ENCODE results near the gene TMEM175.

TMEM175 gene
- 30.4 to 35.6 (median 32.4) reads per million in 3 donors for total RNA-seq

GRCh38 chr4:931960-932712 lies at the start of gene TMEM175, which contains the start of gene GAK:
TSS of gene TMEM175 (plus strand) at chr4:932460. CDS start at chr4:947740, 15,280 bp downstream.
TSS of gene GAK (minus strand) at chr4:932316. CDS start at chr4:932187, 129 bp downstream.
- H3K27me3 ChIP-seq (replicated peaks; ENCODE audit: control insufficient read depth, insufficient read depth, low read length, poor library complexity, severe bottlenecking): no peaks in the 10 kb centered on the region
- no peaks in the 10 kb centered on the region for H3K9me3 ChIP-seq (ENCODE audit: control insufficient read depth, low read length)
- H3K36me3 ChIP-seq (ENCODE audit: control insufficient read depth, insufficient read depth, low read length): no peaks in the 10 kb centered on the region
- DNase-seq: peak; percentile 94 to 95 (median 94)
- peak within 1 kb of the TSS; percentile 92 for H3K27ac ChIP-seq (ENCODE audit: insufficient read depth, low read length, poor library complexity, severe bottlenecking)
- peaks cover 22% of the 10 kb centered on the region for H3K4me1 ChIP-seq (ENCODE audit: control insufficient read depth, insufficient read depth, low read length, poor library complexity, severe bottlenecking)
- H3K4me3 ChIP-seq (ENCODE audit: insufficient read depth, low read depth, low read length, poor library complexity, severe bottlenecking): peak within 1 kb of the TSS; percentile 99

- Histone ChIP-seq H3K9me3 (ENCODE audit: control insufficient read depth, low read length) (no peaks in the 10 kb centered on the region), H3K36me3 (ENCODE audit: control insufficient read depth, insufficient read depth, low read length) (peaks cover 24% of the 10 kb centered on the region), H3K4me1 (ENCODE audit: control insufficient read depth, insufficient read depth, low read length, poor library complexity, severe bottlenecking) (peaks cover 7% of the 10 kb centered on the region), H3K4me3 (ENCODE audit: insufficient read depth, low read depth, low read length, poor library complexity, severe bottlenecking) (no peak overlapping the region), H3K27ac (ENCODE audit: insufficient read depth, low read length, poor library complexity, severe bottlenecking) (no peak overlapping the region), H3K27me3 (replicated peaks; ENCODE audit: control insufficient read depth, insufficient read depth, low read length, poor library complexity, severe bottlenecking) (no peaks in the 10 kb centered on the region)
- DNase-seq: no peak
Observed at GRCh38 chr4:882646-883045, 49.6 kb upstream of the TMEM175 start.

- H3K36me3 ChIP-seq (ENCODE audit: control insufficient read depth, insufficient read depth, low read length): peaks cover 33% of the 10 kb centered on the region
- no peak overlapping the region for H3K27ac ChIP-seq (ENCODE audit: insufficient read depth, low read length, poor library complexity, severe bottlenecking)
- no peak overlapping the region for H3K4me3 ChIP-seq (ENCODE audit: insufficient read depth, low read depth, low read length, poor library complexity, severe bottlenecking)
- H3K9me3 ChIP-seq (ENCODE audit: control insufficient read depth, low read length): no peaks in the 10 kb centered on the region
- H3K27me3 ChIP-seq (replicated peaks; ENCODE audit: control insufficient read depth, insufficient read depth, low read length, poor library complexity, severe bottlenecking): no peaks in the 10 kb centered on the region
- H3K4me1 ChIP-seq (ENCODE audit: control insufficient read depth, insufficient read depth, low read length, poor library complexity, severe bottlenecking): peaks cover 6% of the 10 kb centered on the region
- DNase-seq: no peak
Observed at GRCh38 chr4:883377-884095, 48.7 kb upstream of the TMEM175 start.

GRCh38 chr4:884259-884658 lies 48.0 kb upstream of the TMEM175 start:
- H3K36me3 ChIP-seq (ENCODE audit: control insufficient read depth, insufficient read depth, low read length): peaks cover 40% of the 10 kb centered on the region
- H3K9me3 ChIP-seq (ENCODE audit: control insufficient read depth, low read length): no peaks in the 10 kb centered on the region
- DNase-seq: no peak
- H3K27me3 ChIP-seq (replicated peaks; ENCODE audit: control insufficient read depth, insufficient read depth, low read length, poor library complexity, severe bottlenecking): no peaks in the 10 kb centered on the region
- H3K4me3 ChIP-seq (ENCODE audit: insufficient read depth, low read depth, low read length, poor library complexity, severe bottlenecking): no peak overlapping the region
- no peak overlapping the region for H3K27ac ChIP-seq (ENCODE audit: insufficient read depth, low read length, poor library complexity, severe bottlenecking)
- no peaks in the 10 kb centered on the region for H3K4me1 ChIP-seq (ENCODE audit: control insufficient read depth, insufficient read depth, low read length, poor library complexity, severe bottlenecking)

GRCh38 chr4:884896-885295 lies 47.4 kb upstream of the TMEM175 start:
- DNase-seq: no peak
- no peak overlapping the region for H3K4me3 ChIP-seq (ENCODE audit: insufficient read depth, low read depth, low read length, poor library complexity, severe bottlenecking)
- H3K36me3 ChIP-seq (ENCODE audit: control insufficient read depth, insufficient read depth, low read length): peaks cover 46% of the 10 kb centered on the region
- H3K27ac ChIP-seq (ENCODE audit: insufficient read depth, low read length, poor library complexity, severe bottlenecking): no peak overlapping the region
- no peaks in the 10 kb centered on the region for H3K27me3 ChIP-seq (replicated peaks; ENCODE audit: control insufficient read depth, insufficient read depth, low read length, poor library complexity, severe bottlenecking)
- H3K4me1 ChIP-seq (ENCODE audit: control insufficient read depth, insufficient read depth, low read length, poor library complexity, severe bottlenecking): no peaks in the 10 kb centered on the region
- H3K9me3 ChIP-seq (ENCODE audit: control insufficient read depth, low read length): no peaks in the 10 kb centered on the region

GRCh38 chr4:885353-885752 lies 46.9 kb upstream of the TMEM175 start:
- H3K4me1 ChIP-seq (ENCODE audit: control insufficient read depth, insufficient read depth, low read length, poor library complexity, severe bottlenecking): no peaks in the 10 kb centered on the region
- no peaks in the 10 kb centered on the region for H3K27me3 ChIP-seq (replicated peaks; ENCODE audit: control insufficient read depth, insufficient read depth, low read length, poor library complexity, severe bottlenecking)
- H3K9me3 ChIP-seq (ENCODE audit: control insufficient read depth, low read length): no peaks in the 10 kb centered on the region
- H3K36me3 ChIP-seq (ENCODE audit: control insufficient read depth, insufficient read depth, low read length): peaks cover 50% of the 10 kb centered on the region
- no peak overlapping the region for H3K4me3 ChIP-seq (ENCODE audit: insufficient read depth, low read depth, low read length, poor library complexity, severe bottlenecking)
- no peak for DNase-seq
- H3K27ac ChIP-seq (ENCODE audit: insufficient read depth, low read length, poor library complexity, severe bottlenecking): no peak overlapping the region

GRCh38 chr4:886244-886643 lies 46.0 kb upstream of the TMEM175 start:
- no peak overlapping the region for H3K27ac ChIP-seq (ENCODE audit: insufficient read depth, low read length, poor library complexity, severe bottlenecking)
- peaks cover 55% of the 10 kb centered on the region for H3K36me3 ChIP-seq (ENCODE audit: control insufficient read depth, insufficient read depth, low read length)
- H3K4me1 ChIP-seq (ENCODE audit: control insufficient read depth, insufficient read depth, low read length, poor library complexity, severe bottlenecking): no peaks in the 10 kb centered on the region
- H3K4me3 ChIP-seq (ENCODE audit: insufficient read depth, low read depth, low read length, poor library complexity, severe bottlenecking): no peak overlapping the region
- no peak for DNase-seq
- no peaks in the 10 kb centered on the region for H3K9me3 ChIP-seq (ENCODE audit: control insufficient read depth, low read length)
- no peaks in the 10 kb centered on the region for H3K27me3 ChIP-seq (replicated peaks; ENCODE audit: control insufficient read depth, insufficient read depth, low read length, poor library complexity, severe bottlenecking)

- Histone ChIP-seq H3K4me3 (ENCODE audit: insufficient read depth, low read depth, low read length, poor library complexity, severe bottlenecking) (no peak overlapping the region), H3K9me3 (ENCODE audit: control insufficient read depth, low read length) (no peaks in the 10 kb centered on the region), H3K4me1 (ENCODE audit: control insufficient read depth, insufficient read depth, low read length, poor library complexity, severe bottlenecking) (no peaks in the 10 kb centered on the region), H3K27me3 (replicated peaks; ENCODE audit: control insufficient read depth, insufficient read depth, low read length, poor library complexity, severe bottlenecking) (no peaks in the 10 kb centered on the region), H3K36me3 (ENCODE audit: control insufficient read depth, insufficient read depth, low read length) (peaks cover 55% of the 10 kb centered on the region), H3K27ac (ENCODE audit: insufficient read depth, low read length, poor library complexity, severe bottlenecking) (no peak overlapping the region)
- no peak for DNase-seq
Observed at GRCh38 chr4:887034-887763, 45.1 kb upstream of the TMEM175 start.

- no peak for DNase-seq
- Histone ChIP-seq H3K4me3 (ENCODE audit: insufficient read depth, low read depth, low read length, poor library complexity, severe bottlenecking) (no peak overlapping the region), H3K36me3 (ENCODE audit: control insufficient read depth, insufficient read depth, low read length) (peaks cover 62% of the 10 kb centered on the region), H3K27ac (ENCODE audit: insufficient read depth, low read length, poor library complexity, severe bottlenecking) (no peak overlapping the region), H3K9me3 (ENCODE audit: control insufficient read depth, low read length) (no peaks in the 10 kb centered on the region), H3K27me3 (replicated peaks; ENCODE audit: control insufficient read depth, insufficient read depth, low read length, poor library complexity, severe bottlenecking) (no peaks in the 10 kb centered on the region), H3K4me1 (ENCODE audit: control insufficient read depth, insufficient read depth, low read length, poor library complexity, severe bottlenecking) (no peaks in the 10 kb centered on the region)
Observed at GRCh38 chr4:888029-888428, 44.2 kb upstream of the TMEM175 start.
